HCT116 (cell line): ENCODE measurements around the gene ARHGAP1.

Source experiments
- CEBPB ChIP-seq: IDR thresholded peaks from 2 replicates; pipeline ENCODE4 v1.6.1; 2012; ENCODE audit warnings: low read depth
- CTCF ChIP-seq, 3 experiments: fragments of 200-600 bp in 1 of 3; sonication (generic) in 1 of 3; IDR thresholded peaks in 2 of 3; conservative IDR thresholded peaks in 1 of 3; 2 replicates each; pipeline ENCODE4 v1.5.1; 2012 to 2017; ENCODE audit warnings: low read depth in 2 of 3, low read length in 2 of 3, antibody characterized with exemption in 1 of 3, borderline replicate concordance in 1 of 3, control low read depth in 1 of 3, mild to moderate bottlenecking in 1 of 3, mixed read lengths in 1 of 3, mixed run types in 1 of 3, moderate library complexity in 1 of 3; ENCODE audit not compliant: insufficient read depth in 1 of 3
- EGR1 ChIP-seq: IDR thresholded peaks from 2 replicates; pipeline ENCODE4 v1.6.1; 2012; ENCODE audit warnings: low read depth
- EZH2phosphoT487 ChIP-seq: fragments of 200-600 bp; IDR thresholded peaks from 2 replicates; pipeline ENCODE4 v1.6.1; 2018; ENCODE audit warnings: antibody characterized with exemption, borderline replicate concordance
- FOSL1 ChIP-seq: IDR thresholded peaks from 2 replicates; pipeline ENCODE4 v1.6.1; 2012; ENCODE audit warnings: low read depth
- MAX ChIP-seq: IDR thresholded peaks from 2 replicates; pipeline ENCODE4 v1.6.1; 2012
- POLR2A ChIP-seq: IDR thresholded peaks from 2 replicates; pipeline ENCODE4 v1.7.0; 2011; ENCODE audit warnings: borderline replicate concordance; ENCODE audit not compliant: insufficient read depth, insufficient read length; ENCODE audit errors: extremely low read depth
- POLR2AphosphoS5 ChIP-seq: IDR thresholded peaks from 2 replicates; pipeline ENCODE4 v1.6.1; 2011; ENCODE audit warnings: mild to moderate bottlenecking, low read depth, low read length, moderate library complexity
- RAD21 ChIP-seq: IDR thresholded peaks from 2 replicates; pipeline ENCODE4 v1.6.1; 2012; ENCODE audit warnings: low read depth, mild to moderate bottlenecking
- SP1 ChIP-seq: IDR thresholded peaks from 2 replicates; pipeline ENCODE4 v1.6.1; 2012; ENCODE audit warnings: low read depth
- TCF7L2 ChIP-seq: IDR thresholded peaks from 2 replicates; pipeline ENCODE4 v1.7.0; 2011; ENCODE audit warnings: borderline replicate concordance, inconsistent platforms; ENCODE audit not compliant: insufficient read depth, insufficient read length; ENCODE audit errors: extremely low read depth
- ZFX ChIP-seq: fragments of 450-650 bp; IDR thresholded peaks from 2 replicates; pipeline ENCODE4 v1.6.1; 2017
- ZNF274 ChIP-seq: fragments of 200-500 bp; sonication (Bioruptor generic); IDR thresholded peaks from 2 replicates; pipeline ENCODE4 v1.6.1; 2014; ENCODE audit warnings: mild to moderate bottlenecking, low read depth, low read length, inconsistent platforms

GRCh38 chr11:46669711-46670139 is 30.7 kb downstream of the ARHGAP1 start:
- TF ChIP-seq EGR1, result no peak
- TF ChIP-seq CTCF (IDR thresholded peaks at IDR 0.05 in 2 of 3, conservative IDR thresholded peaks at IDR 0.05 in 1 of 3; ENCODE audit: borderline replicate concordance in 1 of 3, insufficient read depth in 1 of 3, low read depth in 2 of 3, low read length in 2 of 3), result peak; percentile 31 to 61 (median 58); a peak in 4 of 6 replicates
- no peak for TF ChIP-seq ZFX
- no peak for TF ChIP-seq EZH2phosphoT487
- no peak for TF ChIP-seq POLR2A
- TF ChIP-seq TCF7L2, result no peak
- peak; percentile 53; the same call in 1 of the 2 replicates for TF ChIP-seq RAD21
- TF ChIP-seq SP1, result no peak
- TF ChIP-seq ZNF274, result no peak
- TF ChIP-seq POLR2AphosphoS5, result no peak
- no peak for TF ChIP-seq CEBPB
- TF ChIP-seq MAX, result no peak
- TF ChIP-seq FOSL1, result no peak
